ENCODE measurements around the gene GABRD. TPM values are rescaled to one million over a fixed set of nuclear protein-coding genes. Genes with fewer than 3 reads are reported as not detected.

The GABRD gene
- total RNA-seq, 2 donors from 2014 or later: not detected

- Mint-ChIP-seq H3K27ac (no peak overlapping the region), H3K27me3 (peaks cover 40% of the 10 kb centered on the region), H3K4me1 (no peaks in the 10 kb centered on the region), H3K4me3 (no peak overlapping the region), H3K36me3 (ENCODE audit: low read depth) (no peaks in the 10 kb centered on the region), H3K9me3 (no peaks in the 10 kb centered on the region)
- no peak for ATAC-seq (replicated peaks)
These were observed 595 bp downstream of the GABRD start for GRCh38 chr1:2019571-2020309.

DNA sequence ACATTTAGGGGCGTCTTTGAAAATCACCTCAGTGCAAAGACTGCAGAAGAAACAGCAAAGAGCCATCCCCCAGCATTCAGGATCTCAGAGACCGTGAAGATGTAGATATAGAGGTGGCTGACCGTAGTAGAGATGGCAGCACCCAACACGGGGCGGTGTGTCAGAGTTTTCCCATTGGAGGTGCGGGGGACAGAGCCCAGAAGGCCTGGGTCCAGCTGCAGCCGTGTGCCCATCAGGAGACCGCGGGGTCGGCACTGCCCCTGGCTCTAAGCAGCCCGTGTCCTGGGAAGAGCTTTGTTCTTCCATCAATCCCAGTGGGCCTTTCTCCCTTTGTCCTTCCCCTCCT is 1.1 kb downstream of the GABRD start:
- H3K27ac Mint-ChIP-seq: no peak overlapping the region
- ATAC-seq (replicated peaks): no peak
- no peaks in the 10 kb centered on the region for H3K36me3 Mint-ChIP-seq (ENCODE audit: low read depth)
- H3K4me1 Mint-ChIP-seq: no peaks in the 10 kb centered on the region
- peaks cover 38% of the 10 kb centered on the region for H3K27me3 Mint-ChIP-seq
- H3K9me3 Mint-ChIP-seq: no peaks in the 10 kb centered on the region
- no peak overlapping the region for H3K4me3 Mint-ChIP-seq

DNA sequence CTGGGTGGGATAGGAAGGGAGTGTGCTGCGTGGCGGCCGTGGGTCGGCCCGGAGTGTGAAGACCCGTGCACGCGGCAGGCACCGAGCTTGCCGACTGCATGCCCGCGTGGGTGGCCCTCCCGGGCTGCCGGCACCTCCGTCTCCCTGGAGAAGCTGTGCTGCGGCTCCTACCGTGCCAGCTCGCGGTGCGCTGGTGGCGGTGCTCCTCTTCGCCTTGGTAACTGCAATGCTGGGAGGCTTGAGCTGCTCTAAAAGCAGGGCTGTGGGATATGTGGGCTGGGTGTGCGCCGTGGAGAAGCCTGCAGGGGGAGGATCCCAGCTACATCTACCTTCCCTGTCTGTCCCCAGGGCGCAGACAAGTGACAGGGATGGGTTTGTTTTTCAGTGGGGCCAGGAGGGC is 2.4 kb downstream of the GABRD start:
- H3K4me1 Mint-ChIP-seq: no peaks in the 10 kb centered on the region
- no peaks in the 10 kb centered on the region for H3K36me3 Mint-ChIP-seq (ENCODE audit: low read depth)
- no peaks in the 10 kb centered on the region for H3K9me3 Mint-ChIP-seq
- no peak overlapping the region for H3K4me3 Mint-ChIP-seq
- H3K27ac Mint-ChIP-seq: no peak overlapping the region
- H3K27me3 Mint-ChIP-seq: peaks cover 31% of the 10 kb centered on the region
- no peak for ATAC-seq (replicated peaks)

DNA sequence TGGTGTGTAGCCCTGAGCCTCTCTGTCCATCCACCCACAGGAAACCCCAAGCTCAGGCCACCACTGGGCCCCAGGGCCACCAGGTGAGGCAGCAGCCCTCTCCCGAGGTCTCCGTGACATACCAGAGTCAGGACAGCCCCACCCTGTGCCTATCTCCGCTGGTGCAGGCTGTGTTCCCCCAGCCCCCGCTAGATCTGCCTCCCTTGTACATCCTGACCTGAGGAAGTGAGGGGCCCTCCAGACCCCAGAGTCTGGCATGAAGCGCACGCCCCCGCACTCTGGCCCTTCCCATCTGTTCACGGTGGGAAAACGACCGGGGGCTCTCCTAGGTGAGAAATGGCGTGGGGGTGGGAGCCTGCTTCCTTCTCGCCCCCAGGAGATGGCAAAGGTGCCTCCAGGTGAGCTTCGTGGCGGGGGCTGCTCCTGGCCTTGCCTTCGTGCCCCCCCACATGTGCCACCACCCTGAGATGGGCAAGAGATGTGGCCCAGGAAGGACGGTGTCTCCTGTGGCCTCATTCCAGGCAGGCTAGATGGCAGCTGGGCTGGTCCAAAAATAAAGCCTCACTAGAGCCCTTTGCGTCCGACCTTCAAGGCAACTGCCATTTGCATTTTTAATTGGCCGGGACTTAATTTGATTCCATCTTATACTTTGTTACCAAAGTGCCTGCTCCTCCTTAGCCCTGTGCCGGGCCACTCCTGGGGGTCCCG is 3.1 kb downstream of the GABRD start:
- Mint-ChIP-seq H3K9me3 (no peaks in the 10 kb centered on the region), H3K27me3 (peaks cover 24% of the 10 kb centered on the region), H3K4me1 (no peaks in the 10 kb centered on the region), H3K36me3 (ENCODE audit: low read depth) (no peaks in the 10 kb centered on the region), H3K27ac (no peak overlapping the region), H3K4me3 (no peak overlapping the region)
- no peak for ATAC-seq (replicated peaks)

GRCh38 chr1:2023187-2023586 is 4.0 kb downstream of the GABRD start:
- Mint-ChIP-seq H3K27me3 (peaks cover 17% of the 10 kb centered on the region), H3K27ac (no peak overlapping the region), H3K9me3 (no peaks in the 10 kb centered on the region), H3K4me1 (no peaks in the 10 kb centered on the region), H3K36me3 (ENCODE audit: low read depth) (no peaks in the 10 kb centered on the region), H3K4me3 (no peak overlapping the region)
- ATAC-seq (replicated peaks): no peak

GRCh38 chr1:2024451-2024850 is 5.3 kb downstream of the GABRD start:
- Mint-ChIP-seq H3K27me3 (peaks cover 13% of the 10 kb centered on the region), H3K4me3 (no peak overlapping the region), H3K27ac (no peak overlapping the region), H3K9me3 (no peaks in the 10 kb centered on the region), H3K36me3 (ENCODE audit: low read depth) (no peaks in the 10 kb centered on the region), H3K4me1 (no peaks in the 10 kb centered on the region)
- ATAC-seq (replicated peaks): no peak

DNA sequence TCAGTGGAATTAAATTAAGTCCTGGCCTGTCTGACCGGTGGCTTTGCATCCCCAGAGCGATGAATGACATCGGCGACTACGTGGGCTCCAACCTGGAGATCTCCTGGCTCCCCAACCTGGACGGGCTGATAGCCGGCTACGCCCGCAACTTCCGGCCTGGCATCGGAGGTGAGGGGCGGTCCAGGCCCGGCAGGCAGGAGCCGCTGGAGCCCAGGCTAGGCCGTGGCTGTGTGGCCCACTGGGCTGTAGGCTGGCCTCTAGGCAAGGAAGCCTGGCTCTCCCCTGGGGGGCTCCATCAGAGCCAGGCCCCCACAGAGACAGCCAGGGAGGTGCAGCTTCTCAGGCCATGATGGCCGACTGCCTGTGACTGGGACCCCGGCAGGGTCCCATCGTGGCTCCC is 5.7 kb downstream of the GABRD start:
- H3K27me3 Mint-ChIP-seq: peaks cover 13% of the 10 kb centered on the region
- H3K9me3 Mint-ChIP-seq: no peaks in the 10 kb centered on the region
- no peak for ATAC-seq (replicated peaks)
- H3K27ac Mint-ChIP-seq: no peak overlapping the region
- no peaks in the 10 kb centered on the region for H3K4me1 Mint-ChIP-seq
- H3K36me3 Mint-ChIP-seq (ENCODE audit: low read depth): no peaks in the 10 kb centered on the region
- no peak overlapping the region for H3K4me3 Mint-ChIP-seq

- Mint-ChIP-seq H3K27me3 (peaks cover 13% of the 10 kb centered on the region), H3K27ac (no peak overlapping the region), H3K9me3 (no peaks in the 10 kb centered on the region), H3K4me1 (no peaks in the 10 kb centered on the region), H3K4me3 (no peak overlapping the region), H3K36me3 (ENCODE audit: low read depth) (no peaks in the 10 kb centered on the region)
- ATAC-seq (replicated peaks): no peak
These were observed 6.4 kb downstream of the GABRD start for GRCh38 chr1:2025491-2025981.

DNA sequence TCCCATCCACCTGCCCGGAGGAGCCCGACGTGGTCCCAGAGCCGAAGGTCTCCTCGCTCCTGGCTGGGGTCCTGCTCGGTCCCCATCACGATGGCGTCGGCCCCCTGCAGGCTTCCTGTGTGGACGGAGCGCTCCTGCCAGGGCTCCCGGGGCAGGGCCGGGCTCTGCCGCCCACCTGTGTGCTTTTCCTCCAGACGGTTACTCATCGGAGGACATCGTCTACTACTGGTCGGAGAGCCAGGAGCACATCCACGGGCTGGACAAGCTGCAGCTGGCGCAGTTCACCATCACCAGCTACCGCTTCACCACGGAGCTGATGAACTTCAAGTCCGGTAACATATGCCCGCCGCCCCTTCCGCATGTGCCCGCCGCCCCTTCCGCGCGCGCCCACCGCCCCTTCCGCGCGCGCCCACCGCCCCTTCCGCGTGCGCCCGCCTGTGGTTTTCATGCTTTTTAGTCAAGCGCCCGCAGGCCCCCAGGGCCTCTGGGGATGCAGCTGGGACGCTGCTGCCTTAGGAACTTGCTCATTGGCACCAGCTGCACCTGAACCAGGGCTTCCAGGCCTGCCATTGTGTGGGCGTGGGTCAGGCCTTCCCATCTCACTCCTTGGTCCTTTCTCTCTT is 8.9 kb downstream of the GABRD start:
- H3K4me3 Mint-ChIP-seq: no peak overlapping the region
- no peak overlapping the region for H3K27ac Mint-ChIP-seq
- H3K4me1 Mint-ChIP-seq: no peaks in the 10 kb centered on the region
- H3K36me3 Mint-ChIP-seq (ENCODE audit: low read depth): no peaks in the 10 kb centered on the region
- H3K27me3 Mint-ChIP-seq: peaks cover 4% of the 10 kb centered on the region
- H3K9me3 Mint-ChIP-seq: no peaks in the 10 kb centered on the region
- no peak for ATAC-seq (replicated peaks)

DNA sequence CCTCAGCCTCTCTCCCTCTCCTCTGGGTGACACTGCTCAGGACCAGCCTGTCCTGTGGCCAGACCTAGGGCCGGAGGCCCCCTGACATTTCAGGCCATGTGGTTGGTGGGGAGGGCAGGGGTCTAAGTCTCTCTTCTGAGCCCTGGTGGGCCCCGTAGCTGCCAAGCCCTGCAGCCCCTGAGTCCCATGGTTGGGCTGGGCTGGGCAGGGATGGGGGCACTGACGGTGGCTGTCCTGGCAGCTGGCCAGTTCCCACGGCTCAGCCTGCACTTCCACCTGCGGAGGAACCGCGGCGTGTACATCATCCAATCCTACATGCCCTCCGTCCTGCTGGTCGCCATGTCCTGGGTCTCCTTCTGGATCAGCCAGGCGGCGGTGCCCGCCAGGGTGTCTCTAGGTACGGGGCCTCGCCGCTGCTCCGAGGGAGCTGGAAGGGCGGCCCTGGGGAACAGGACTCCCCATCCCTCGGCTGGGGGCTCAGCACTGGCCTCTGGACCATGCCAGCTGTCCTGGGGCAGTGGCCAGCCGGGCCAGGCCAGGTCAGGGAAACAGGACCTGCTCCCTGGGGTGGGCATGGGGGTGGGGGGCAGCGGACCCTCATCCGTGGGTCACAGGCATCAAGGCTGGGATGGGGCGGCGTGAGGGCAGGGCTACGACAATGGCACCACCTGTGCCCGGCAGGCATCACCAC is 9.9 kb downstream of the GABRD start:
- H3K4me3 Mint-ChIP-seq: no peak overlapping the region
- H3K36me3 Mint-ChIP-seq (ENCODE audit: low read depth): no peaks in the 10 kb centered on the region
- H3K27ac Mint-ChIP-seq: no peak overlapping the region
- no peaks in the 10 kb centered on the region for H3K9me3 Mint-ChIP-seq
- peaks cover under 1% of the 10 kb centered on the region for H3K27me3 Mint-ChIP-seq
- H3K4me1 Mint-ChIP-seq: no peaks in the 10 kb centered on the region
- no peak for ATAC-seq (replicated peaks)

DNA sequence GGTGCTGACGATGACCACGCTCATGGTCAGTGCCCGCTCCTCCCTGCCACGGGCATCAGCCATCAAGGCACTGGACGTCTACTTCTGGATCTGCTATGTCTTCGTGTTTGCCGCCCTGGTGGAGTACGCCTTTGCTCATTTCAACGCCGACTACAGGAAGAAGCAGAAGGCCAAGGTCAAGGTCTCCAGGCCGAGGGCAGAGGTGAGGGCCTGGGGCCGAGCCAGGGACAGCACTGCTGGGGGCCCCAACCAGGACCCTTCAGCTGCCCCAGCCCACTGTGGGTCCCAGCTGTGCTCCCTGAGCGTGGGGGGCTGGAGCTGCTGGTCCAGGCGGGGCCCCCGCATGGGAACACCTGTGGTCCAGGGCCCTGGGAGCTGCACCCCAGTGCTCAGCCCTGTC is 10.4 kb downstream of the GABRD start:
- no peak overlapping the region for H3K27ac Mint-ChIP-seq
- no peaks in the 10 kb centered on the region for H3K9me3 Mint-ChIP-seq
- H3K4me3 Mint-ChIP-seq: no peak overlapping the region
- no peaks in the 10 kb centered on the region for H3K4me1 Mint-ChIP-seq
- H3K36me3 Mint-ChIP-seq (ENCODE audit: low read depth): no peaks in the 10 kb centered on the region
- no peak for ATAC-seq (replicated peaks)
- no peaks in the 10 kb centered on the region for H3K27me3 Mint-ChIP-seq

DNA sequence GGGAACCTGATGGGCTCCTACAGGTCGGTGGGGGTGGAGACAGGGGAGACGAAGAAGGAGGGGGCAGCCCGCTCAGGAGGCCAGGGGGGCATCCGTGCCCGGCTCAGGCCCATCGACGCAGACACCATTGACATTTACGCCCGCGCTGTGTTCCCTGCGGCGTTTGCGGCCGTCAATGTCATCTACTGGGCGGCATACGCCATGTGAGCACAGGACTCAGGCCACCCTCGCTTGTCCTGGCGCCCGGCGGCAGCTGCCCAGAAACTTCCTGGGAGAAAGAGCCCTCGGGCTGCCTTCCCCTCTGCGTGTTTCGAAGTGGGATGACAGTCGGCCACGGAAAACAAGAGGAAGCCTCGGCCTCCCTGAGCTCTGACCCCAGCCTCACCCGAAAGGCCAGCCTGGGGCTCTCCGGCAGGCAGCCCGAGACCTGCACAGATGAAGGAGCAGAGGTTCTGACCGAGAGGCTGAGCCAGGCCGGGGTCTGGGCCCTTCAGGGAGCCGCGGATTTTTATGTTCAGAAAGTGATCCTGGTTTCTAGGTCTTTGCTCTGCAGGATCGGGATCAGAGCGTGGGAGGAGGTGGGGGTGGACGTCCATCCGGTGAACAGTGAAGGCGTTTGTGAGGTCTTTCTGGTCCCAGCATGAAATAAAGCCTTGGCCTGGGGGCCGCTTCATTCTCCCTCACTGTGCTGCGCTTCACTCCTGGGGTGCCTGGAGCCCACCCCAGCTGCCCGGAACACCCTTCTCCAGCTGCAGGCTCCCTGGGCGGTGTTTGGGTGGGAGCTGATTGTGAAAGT is 11.1 kb downstream of the GABRD start:
- H3K9me3 Mint-ChIP-seq: no peaks in the 10 kb centered on the region
- H3K4me1 Mint-ChIP-seq: no peaks in the 10 kb centered on the region
- H3K27me3 Mint-ChIP-seq: no peaks in the 10 kb centered on the region
- no peaks in the 10 kb centered on the region for H3K36me3 Mint-ChIP-seq (ENCODE audit: low read depth)
- no peak overlapping the region for H3K4me3 Mint-ChIP-seq
- no peak overlapping the region for H3K27ac Mint-ChIP-seq
- ATAC-seq (replicated peaks): no peak

- Mint-ChIP-seq H3K4me3 (no peak overlapping the region), H3K9me3 (no peaks in the 10 kb centered on the region), H3K27me3 (no peaks in the 10 kb centered on the region), H3K4me1 (no peaks in the 10 kb centered on the region), H3K36me3 (ENCODE audit: low read depth) (no peaks in the 10 kb centered on the region), H3K27ac (no peak overlapping the region)
- no peak for ATAC-seq (replicated peaks)
These were observed 12.7 kb downstream of the GABRD start for GRCh38 chr1:2031546-2032540.
